ENCODE results near the gene RERE.

RERE gene

GRCh38 chr1:8687538-8687937 is 129.9 kb downstream of the RERE start:
- Histone ChIP-seq H3K4me3 (ENCODE audit: low read depth, low read length) (no peak overlapping the region), H3K27ac (ENCODE audit: extremely low read depth, low read depth, low read length) (no peak overlapping the region), H3K4me1 (ENCODE audit: control insufficient read depth, insufficient read depth, low read length) (peaks cover 11% of the 10 kb centered on the region; the same call in 1 of the 2 replicates), H3K36me3 (ENCODE audit: control insufficient read depth in 2 of 2, insufficient read depth in 1 of 2, low read length in 2 of 2) (no peaks in the 10 kb centered on the region), H3K9me3 (ENCODE audit: control insufficient read depth, insufficient read depth, low read depth, low read length) (no peaks in the 10 kb centered on the region)
- ChIA-PET CTCF (interaction anchor here (0.8 to 1.4 kb wide), 4 partner anchors 11 to 162 kb away, joined by 3 to 5 read pairs (median 4); no protein-coding TSS in a partner anchor), POLR2A (no interaction called here)
- TF ChIP-seq ZNF174 (tag by site-specific recombination; IDR thresholded peaks at IDR 0.05) (no peak), WT1 (tag by site-specific recombination; IDR thresholded peaks at IDR 0.05) (peak; percentile 99), OSR2 (tag by site-specific recombination; IDR thresholded peaks at IDR 0.05) (peak; percentile 14; the same call in 1 of the 2 replicates), ZNF701 (tag by site-specific recombination; IDR thresholded peaks at IDR 0.05) (no peak), ZNF292 (tag by site-specific recombination; IDR thresholded peaks at IDR 0.05; ENCODE audit: borderline replicate concordance, low read depth) (no peak), PRDM6 (tag by site-specific recombination; IDR thresholded peaks at IDR 0.05) (peak; percentile 74)

GRCh38 chr1:8687039-8687438 is 130.4 kb downstream of the RERE start:
- H3K9me3 ChIP-seq (ENCODE audit: control insufficient read depth, insufficient read depth, low read depth, low read length) = no peaks in the 10 kb centered on the region
- H3K27ac ChIP-seq (ENCODE audit: extremely low read depth, low read depth, low read length) = no peak overlapping the region
- ChIA-PET POLR2A (no interaction called here), CTCF (interaction anchor here (0.8 to 1.4 kb wide), 7 partner anchors 11 to 162 kb away, joined by 3 to 5 read pairs (median 3); no protein-coding TSS in a partner anchor)
- H3K4me3 ChIP-seq (ENCODE audit: low read depth, low read length) = no peak overlapping the region
- TF ChIP-seq TRIM28 (IDR thresholded peaks at IDR 0.05; ENCODE audit: borderline replicate concordance, low read length) (0 out of 2 replicates have a peak, but pooled peaks have one; percentile 14), ZNF776 (tag by site-specific recombination; IDR thresholded peaks at IDR 0.05; ENCODE audit: borderline replicate concordance) (no peak), PRDM1 (tag by site-specific recombination; IDR thresholded peaks at IDR 0.05) (0 out of 2 replicates have a peak, but pooled peaks have one; percentile 14), PRDM10 (tag by site-specific recombination; IDR thresholded peaks at IDR 0.05) (peak; percentile 66), ZNF600 (tag by site-specific recombination; IDR thresholded peaks at IDR 0.05) (0 out of 2 replicates have a peak, but pooled peaks have one; percentile 15), ZNF184 (tag by site-specific recombination; IDR thresholded peaks at IDR 0.05) (no peak), ZNF580 (tag by site-specific recombination; IDR thresholded peaks at IDR 0.05) (no peak)
- peaks cover 13% of the 10 kb centered on the region; the same call in 1 of the 2 replicates for H3K4me1 ChIP-seq (ENCODE audit: control insufficient read depth, insufficient read depth, low read length)
- H3K36me3 ChIP-seq (ENCODE audit: control insufficient read depth in 2 of 2, insufficient read depth in 1 of 2, low read length in 2 of 2) = no peaks in the 10 kb centered on the region

GRCh38 chr1:8685463-8685862 is 132.0 kb downstream of the RERE start:
- H3K9me3 ChIP-seq (ENCODE audit: control insufficient read depth, insufficient read depth, low read depth, low read length) = no peaks in the 10 kb centered on the region
- H3K4me1 ChIP-seq (ENCODE audit: control insufficient read depth, insufficient read depth, low read length) = peaks cover 28% of the 10 kb centered on the region
- no peak overlapping the region for H3K4me3 ChIP-seq (ENCODE audit: low read depth, low read length)
- ChIA-PET POLR2A (no interaction called here), CTCF (interaction anchor here (0.6 to 0.7 kb wide), 2 partner anchors 26 to 80 kb away, joined by 4 to 7 read pairs; no protein-coding TSS in a partner anchor)
- no peak overlapping the region for H3K27ac ChIP-seq (ENCODE audit: extremely low read depth, low read depth, low read length)
- no peaks in the 10 kb centered on the region for H3K36me3 ChIP-seq (ENCODE audit: control insufficient read depth in 2 of 2, insufficient read depth in 1 of 2, low read length in 2 of 2)
- TF ChIP-seq ZBTB44 (tag by site-specific recombination; IDR thresholded peaks at IDR 0.05) (no peak), KLF7 (tag by site-specific recombination; IDR thresholded peaks at IDR 0.05; ENCODE audit: borderline replicate concordance) (no peak), TSHZ1 (tag by site-specific recombination; IDR thresholded peaks at IDR 0.05; ENCODE audit: borderline replicate concordance) (no peak), ZBTB49 (tag by site-specific recombination; IDR thresholded peaks at IDR 0.05; ENCODE audit: low read depth) (no peak)

Measured in HEK293 (cell line).